Mesodermal cell (in vitro differentiated cells): ENCODE data around the gene WDR54.
"Not testable (repeated sequence)": the region's sequence is repeated elsewhere in the genome, so short reads cannot be mapped to it uniquely, and the experiment has no call there.

Experiments used
- H3K27ac ChIP-seq: 2 replicates; pipeline ENCODE4 v1.7.0; 2013; ENCODE audit warnings: mild to moderate bottlenecking, low read depth, low read length, moderate library complexity; ENCODE audit not compliant: severe bottlenecking
- H3K36me3 ChIP-seq: 2 replicates; pipeline ENCODE4 v1.7.1; 2013; ENCODE audit warnings: mild to moderate bottlenecking, low read length, moderate library complexity; ENCODE audit not compliant: control insufficient read depth, insufficient read depth
- H3K4me1 ChIP-seq: one replicate; pipeline ENCODE4 v1.7.1; 2013; ENCODE audit warnings: mild to moderate bottlenecking, low read length; ENCODE audit not compliant: insufficient read depth, control insufficient read depth, poor library complexity, severe bottlenecking
- H3K4me3 ChIP-seq: 2 replicates; pipeline ENCODE4 v1.7.0; 2013; ENCODE audit warnings: low read length, control low read depth, mild to moderate bottlenecking; ENCODE audit not compliant: insufficient read depth, poor library complexity, severe bottlenecking; ENCODE audit errors: extremely low read depth
- H3K9me3 ChIP-seq: 2 replicates; pipeline ENCODE4 v1.7.1; 2013; ENCODE audit warnings: mild to moderate bottlenecking, low read length, moderate library complexity; ENCODE audit not compliant: control insufficient read depth
- WGBS, 2 experiments: methylation state at CpG; one replicate each; pipeline ENCODE4 v1.1.5; 2013; ENCODE audit warnings: missing lambda C conversion rate in 2 of 2; ENCODE audit not compliant: insufficient coverage in 2 of 2; 5-methylcytosine and 5-hydroxymethylcytosine counted together

WDR54 gene

GRCh38 chr2:74441690-74442482, 20.4 kb downstream of the WDR54 start, which contains the start of gene RTKN:
Gene RTKN (minus strand): TSS chr2:74441937. CDS start chr2:74441816, 121 bp downstream.
- Histone ChIP-seq H3K9me3 (no peaks in the 10 kb centered on the region), H3K27ac (peak within 1 kb of the TSS; percentile 99)
- 1 to 4% methylated on average over 47 to 62 of the region's 75 CpGs for WGBS, 2 experiments

GRCh38 chr2:74442483-74443297, 21.2 kb downstream of the WDR54 start:
- H3K4me3 ChIP-seq = peak overlapping the region; percentile 54
- not testable (repeated sequence) for H3K27ac ChIP-seq
- WGBS, 2 experiments = 79% methylated on average over 8 to 9 of the region's 16 CpGs

More at GRCh38 chr2:74441690-74442482, 20.4 kb downstream of the WDR54 start, which contains the start of gene RTKN:
- Histone ChIP-seq H3K4me1 (peaks cover 34% of the 10 kb centered on the region), H3K36me3 (peaks cover 8% of the 10 kb centered on the region), H3K4me3 (peak within 1 kb of the TSS; percentile 54)

GRCh38 chr2:74444498-74445318, 23.2 kb downstream of the WDR54 start:
- no peaks in the 10 kb centered on the region for H3K9me3 ChIP-seq
- 65 to 89% methylated on average over 3 to 4 of the region's 5 CpGs for WGBS, 2 experiments
- H3K4me3 ChIP-seq = no peak overlapping the region
- no peaks in the 10 kb centered on the region for H3K36me3 ChIP-seq
- H3K27ac ChIP-seq = no peak overlapping the region
- peaks cover 8% of the 10 kb centered on the region for H3K4me1 ChIP-seq

More at GRCh38 chr2:74442483-74443297, 21.2 kb downstream of the WDR54 start:
- not testable (repeated sequence) for H3K36me3 ChIP-seq, H3K9me3 ChIP-seq
- peaks cover 26% of the 10 kb centered on the region for H3K4me1 ChIP-seq

- Histone ChIP-seq H3K4me3 (no peak overlapping the region), H3K27ac (no peak overlapping the region), H3K9me3 (no peaks in the 10 kb centered on the region), H3K4me1 (peaks cover 8% of the 10 kb centered on the region), H3K36me3 (no peaks in the 10 kb centered on the region)
- 88 to 94% methylated on average over 1 to 2 of the region's 5 CpGs for WGBS, 2 experiments
These were observed 25.9 kb downstream of the WDR54 start for GRCh38 chr2:74447230-74447999.

GRCh38 chr2:74448771-74449170, 27.2 kb downstream of the WDR54 start:
- Histone ChIP-seq H3K4me3 (no peak overlapping the region), H3K9me3 (no peaks in the 10 kb centered on the region), H3K27ac (no peak overlapping the region), H3K4me1 (peaks cover 8% of the 10 kb centered on the region), H3K36me3 (no peaks in the 10 kb centered on the region)
- WGBS, 2 experiments = 90 to 100% methylated on average over 1 to 2 of the region's 2 CpGs

- H3K36me3 ChIP-seq = no peaks in the 10 kb centered on the region
- WGBS, 2 experiments = 86 to 100% methylated on average over 2 to 3 of the region's 3 CpGs
- no peak overlapping the region for H3K4me3 ChIP-seq
- peaks cover 1% of the 10 kb centered on the region for H3K4me1 ChIP-seq
- no peak overlapping the region for H3K27ac ChIP-seq
- H3K9me3 ChIP-seq = no peaks in the 10 kb centered on the region
These were observed 29.1 kb downstream of the WDR54 start for GRCh38 chr2:74450570-74451190.

GRCh38 chr2:74454654-74455511, 33.4 kb downstream of the WDR54 start, which contains the start of gene INO80B:
Gene INO80B (plus strand): TSS chr2:74455087. CDS start chr2:74455117, 30 bp downstream.
- Histone ChIP-seq H3K4me1 (peaks cover 17% of the 10 kb centered on the region), H3K9me3 (no peaks in the 10 kb centered on the region), H3K4me3 (peak within 1 kb of the TSS; percentile 75), H3K36me3 (no peaks in the 10 kb centered on the region), H3K27ac (peak within 1 kb of the TSS; percentile 48)
- WGBS, 2 experiments = 6% methylated on average over 36 of the region's 40 CpGs

- peak overlapping the region; percentile 97 for H3K4me3 ChIP-seq
- peak overlapping the region; percentile 94 for H3K27ac ChIP-seq
- no peaks in the 10 kb centered on the region for H3K9me3 ChIP-seq
- peaks cover 17% of the 10 kb centered on the region for H3K4me1 ChIP-seq
- 0 to 3% methylated on average over 22 to 27 of the region's 27 CpGs for WGBS, 2 experiments
- H3K36me3 ChIP-seq = peaks cover 20% of the 10 kb centered on the region
These were observed 35.6 kb downstream of the WDR54 start for GRCh38 chr2:74457129-74457548.
